Activated CD8-positive, alpha-beta T cell treated with anti-CD3 and anti-CD28 coated beads for 36 hours (primary cell): Measurements from ENCODE around the gene P3H2. TPM values are rescaled to one million over a fixed set of nuclear protein-coding genes. Genes with fewer than 3 reads are reported as not detected.
A peak's percentile ranks its signal among the peaks of the same experiment; 100 is the strongest.

Experiments
- ATAC-seq: fragments of 200-7000 bp; cut with Tn5 transposase; one replicate; pipeline ENCODE4 v1.10.0; 2021; ENCODE audit warnings: mild to moderate bottlenecking, moderate library complexity
- CTCF ChIA-PET: fragments of 350-600 bp; sonication (Branson Sonifier 250); formaldehyde crosslinking; loops from one replicate; lab custom pipeline; 2021; ENCODE audit warnings: antibody characterized with exemption; lab: Charles Lee
- POLR2A ChIA-PET: fragments of 350-600 bp; sonication (Branson Sonifier 250); formaldehyde crosslinking; loops from one replicate; lab custom pipeline; 2021; ENCODE audit warnings: antibody characterized with exemption; lab: Charles Lee
- DNase-seq: peaks from one replicate; pipeline ENCODE4 v3.0.0-alpha.2; 2020
- H3K27ac Mint-ChIP-seq: one replicate; pipeline ENCODE4 v1.8.0; 2021; ENCODE audit warnings: mild to moderate bottlenecking, mixed read lengths
- H3K27me3 Mint-ChIP-seq: one replicate; pipeline ENCODE4 v1.8.0; 2021; ENCODE audit warnings: mixed read lengths
- H3K36me3 Mint-ChIP-seq: one replicate; pipeline ENCODE4 v1.8.0; 2021; ENCODE audit warnings: low read depth, mixed read lengths
- H3K4me1 Mint-ChIP-seq: one replicate; pipeline ENCODE4 v1.8.0; 2021; ENCODE audit warnings: low read depth, mixed read lengths
- H3K4me3 Mint-ChIP-seq: one replicate; pipeline ENCODE4 v1.8.0; 2021; ENCODE audit warnings: mild to moderate bottlenecking, moderate library complexity, mixed read lengths
- H3K9me3 Mint-ChIP-seq: one replicate; pipeline ENCODE4 v1.8.0; 2021; ENCODE audit warnings: mixed read lengths
- intact Hi-C: fragments of 100-400 bp; cut with micrococcal nuclease; formaldehyde crosslinking; loops from one replicate; pipeline ENCODE4 v1.10.0; 2022
- total RNA-seq, 2 experiments: library from RNA; stranded (reverse); gene quantifications; one replicate each; pipeline ENCODE4 v1.2.3, GENCODE V29; 2021
- TF ChIP-seq, protein P1 (sequence below): fragments of 200-600 bp; IDR thresholded peaks from one replicate; pipeline ENCODE4 v1.8.0; 2022; ENCODE audit warnings: antibody characterized with exemption, mild to moderate bottlenecking

Gene P3H2
- total RNA-seq, 2 experiments from 2014 or later, result not detected

DNA sequence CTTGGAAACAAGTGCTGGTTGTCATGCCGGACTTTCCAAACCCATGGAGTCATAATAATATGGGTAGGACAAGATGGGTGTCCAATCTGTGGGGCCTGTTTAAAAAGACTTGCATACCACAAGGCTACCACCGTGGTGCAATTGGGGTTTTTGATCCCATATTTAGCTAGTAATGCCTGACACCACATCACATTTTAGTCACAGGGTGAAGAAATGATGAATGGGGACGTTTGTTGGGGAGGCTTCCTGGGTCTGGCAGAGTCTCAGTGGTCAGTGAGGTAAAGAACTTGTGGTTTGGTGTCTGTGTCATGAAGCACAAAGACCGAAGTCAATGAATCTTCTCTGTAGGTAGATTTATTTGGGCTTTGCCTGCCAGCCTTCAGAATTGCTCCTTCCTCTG lies 31.0 kb downstream of the P3H2 start:
- Mint-ChIP-seq H3K4me1 (no peaks in the 10 kb centered on the region), H3K4me3 (no peak overlapping the region), H3K27me3 (peaks cover 20% of the 10 kb centered on the region), H3K36me3 (no peaks in the 10 kb centered on the region), H3K9me3 (no peaks in the 10 kb centered on the region), H3K27ac (no peak overlapping the region)
- TF ChIP-seq, protein P1, sequence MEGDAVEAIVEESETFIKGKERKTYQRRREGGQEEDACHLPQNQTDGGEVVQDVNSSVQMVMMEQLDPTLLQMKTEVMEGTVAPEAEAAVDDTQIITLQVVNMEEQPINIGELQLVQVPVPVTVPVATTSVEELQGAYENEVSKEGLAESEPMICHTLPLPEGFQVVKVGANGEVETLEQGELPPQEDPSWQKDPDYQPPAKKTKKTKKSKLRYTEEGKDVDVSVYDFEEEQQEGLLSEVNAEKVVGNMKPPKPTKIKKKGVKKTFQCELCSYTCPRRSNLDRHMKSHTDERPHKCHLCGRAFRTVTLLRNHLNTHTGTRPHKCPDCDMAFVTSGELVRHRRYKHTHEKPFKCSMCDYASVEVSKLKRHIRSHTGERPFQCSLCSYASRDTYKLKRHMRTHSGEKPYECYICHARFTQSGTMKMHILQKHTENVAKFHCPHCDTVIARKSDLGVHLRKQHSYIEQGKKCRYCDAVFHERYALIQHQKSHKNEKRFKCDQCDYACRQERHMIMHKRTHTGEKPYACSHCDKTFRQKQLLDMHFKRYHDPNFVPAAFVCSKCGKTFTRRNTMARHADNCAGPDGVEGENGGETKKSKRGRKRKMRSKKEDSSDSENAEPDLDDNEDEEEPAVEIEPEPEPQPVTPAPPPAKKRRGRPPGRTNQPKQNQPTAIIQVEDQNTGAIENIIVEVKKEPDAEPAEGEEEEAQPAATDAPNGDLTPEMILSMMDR, result no peak
- POLR2A ChIA-PET, result no interaction called here
- intact Hi-C loops, result no loop called here
- CTCF ChIA-PET, result interaction anchor here (0.6 kb wide), 1 partner anchor 871 kb away, joined by 3 read pairs; no protein-coding TSS in a partner anchor
- ATAC-seq (no peak), DNase-seq (peak; percentile 2)

DNA sequence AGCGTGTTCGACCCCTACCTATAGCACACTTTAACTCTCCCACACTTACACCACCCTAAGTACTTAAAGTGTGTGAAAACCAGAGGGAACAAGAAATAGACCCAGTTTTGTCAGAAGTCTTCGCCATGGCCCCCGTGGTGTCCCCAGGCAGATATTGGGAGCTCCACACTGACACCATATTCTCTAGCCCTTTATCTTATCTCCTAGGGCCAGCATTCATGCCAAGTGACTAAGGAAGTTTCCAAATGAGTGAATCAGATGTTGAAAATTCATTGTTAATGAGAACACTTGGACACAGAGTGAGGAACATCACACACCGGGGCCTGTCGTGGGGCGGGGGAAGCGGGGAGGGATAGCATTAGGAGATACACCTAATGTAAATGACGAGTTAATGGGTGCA lies 31.8 kb downstream of the P3H2 start:
- H3K4me3 Mint-ChIP-seq, result no peak overlapping the region

DNA sequence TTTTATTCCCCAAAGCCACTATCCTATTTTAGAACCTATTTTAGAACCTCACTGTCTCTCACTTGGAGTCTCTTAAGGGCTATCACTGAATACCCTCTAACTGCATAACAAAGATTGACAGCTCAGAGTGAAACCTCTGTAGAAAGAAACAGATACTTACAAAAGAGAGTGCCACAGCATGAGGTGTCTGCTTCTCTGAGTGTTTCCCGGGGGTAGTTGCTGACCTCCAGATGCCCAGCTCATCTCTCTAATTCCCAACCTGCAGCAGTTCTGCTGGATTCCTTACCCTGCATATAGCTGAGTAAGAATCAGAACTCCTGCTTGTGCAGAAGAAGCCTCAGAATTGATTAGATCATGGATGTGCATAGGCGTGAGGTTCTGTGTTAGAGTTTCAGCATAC lies 34.5 kb downstream of the P3H2 start:
- no peak overlapping the region for H3K4me3 Mint-ChIP-seq
- TF ChIP-seq, protein P1, result no peak
- peaks cover 15% of the 10 kb centered on the region for H3K27me3 Mint-ChIP-seq
- intact Hi-C loops, result no loop called here
- H3K36me3 Mint-ChIP-seq, result no peaks in the 10 kb centered on the region
- CTCF ChIA-PET, result no interaction called here
- ATAC-seq, result no peak
- POLR2A ChIA-PET, result no interaction called here
- DNase-seq, result no peak
- H3K9me3 Mint-ChIP-seq, result no peaks in the 10 kb centered on the region
- no peaks in the 10 kb centered on the region for H3K4me1 Mint-ChIP-seq
- H3K27ac Mint-ChIP-seq, result no peak overlapping the region

More for the DNA sequence above, 31.8 kb downstream of the P3H2 start:
- intact Hi-C loops, result no loop called here
- ATAC-seq (no peak), DNase-seq (no peak)
- TF ChIP-seq, protein P1, result no peak
- CTCF ChIA-PET, result no interaction called here
- Mint-ChIP-seq H3K4me1 (no peaks in the 10 kb centered on the region), H3K27me3 (peaks cover 20% of the 10 kb centered on the region), H3K27ac (no peak overlapping the region), H3K9me3 (no peaks in the 10 kb centered on the region), H3K36me3 (no peaks in the 10 kb centered on the region)
- POLR2A ChIA-PET, result no interaction called here

DNA sequence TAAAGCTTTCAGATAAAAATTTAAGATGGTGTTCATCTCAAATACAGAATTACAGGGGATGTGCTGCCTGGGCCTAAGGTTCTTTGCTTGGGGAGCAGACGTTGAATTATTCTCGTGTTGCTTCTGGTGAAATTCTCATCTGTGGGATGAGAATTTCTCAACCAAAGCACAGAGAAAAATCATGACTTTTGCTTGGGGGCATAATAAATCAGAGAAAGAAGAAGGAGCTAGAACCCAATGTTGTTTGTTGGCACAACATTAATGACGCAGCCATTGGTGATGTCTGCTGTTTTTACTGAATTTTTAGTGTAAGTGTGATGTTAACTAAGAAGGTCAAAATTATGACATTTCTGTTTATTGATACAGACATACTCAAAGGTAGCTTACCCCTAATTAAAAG lies 35.7 kb downstream of the P3H2 start:
- ATAC-seq (no peak), DNase-seq (no peak)
- Mint-ChIP-seq H3K9me3 (no peaks in the 10 kb centered on the region), H3K27me3 (peaks cover 17% of the 10 kb centered on the region), H3K4me1 (no peaks in the 10 kb centered on the region), H3K4me3 (no peak overlapping the region), H3K36me3 (no peaks in the 10 kb centered on the region), H3K27ac (no peak overlapping the region)
- TF ChIP-seq, protein P1, result no peak
- intact Hi-C loops, result no loop called here
- POLR2A ChIA-PET, result no interaction called here
- CTCF ChIA-PET, result no interaction called here

DNA sequence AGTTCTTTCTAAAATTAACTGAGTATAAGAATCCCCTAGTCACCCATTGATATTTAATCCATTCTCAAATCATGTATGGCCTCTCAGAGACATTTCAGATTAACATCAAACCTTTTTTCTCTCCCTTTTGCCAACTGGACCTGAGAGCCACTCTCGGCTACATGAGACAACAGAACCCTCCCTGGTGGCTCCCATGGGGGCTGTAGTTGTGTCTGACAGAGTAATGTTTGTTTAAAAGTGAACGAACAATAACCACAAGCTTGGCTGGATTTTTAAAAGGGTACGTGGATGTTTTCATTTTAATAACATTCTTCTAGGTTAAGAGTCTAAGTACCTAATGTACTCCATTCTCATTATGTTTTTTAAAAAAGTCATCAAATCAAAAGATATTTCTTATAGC lies 37.1 kb downstream of the P3H2 start:
- no peak overlapping the region for H3K27ac Mint-ChIP-seq

More for the DNA sequence above, 37.1 kb downstream of the P3H2 start:
- intact Hi-C loops, result no loop called here
- DNase-seq (no peak), ATAC-seq (no peak)
- Mint-ChIP-seq H3K4me1 (no peaks in the 10 kb centered on the region), H3K36me3 (no peaks in the 10 kb centered on the region), H3K9me3 (no peaks in the 10 kb centered on the region), H3K27me3 (peaks cover 17% of the 10 kb centered on the region), H3K4me3 (no peak overlapping the region)
- POLR2A ChIA-PET, result no interaction called here
- TF ChIP-seq, protein P1, result no peak
- CTCF ChIA-PET, result no interaction called here
